Measurements from ENCODE around the gene VMAC. TPM values are rescaled to one million over a fixed set of nuclear protein-coding genes. Genes with fewer than 3 reads are reported as not detected.

VMAC gene
- total RNA-seq, 1 donor from 2014 or later, result 7.5 TPM

- TF ChIP-seq, protein P1, sequence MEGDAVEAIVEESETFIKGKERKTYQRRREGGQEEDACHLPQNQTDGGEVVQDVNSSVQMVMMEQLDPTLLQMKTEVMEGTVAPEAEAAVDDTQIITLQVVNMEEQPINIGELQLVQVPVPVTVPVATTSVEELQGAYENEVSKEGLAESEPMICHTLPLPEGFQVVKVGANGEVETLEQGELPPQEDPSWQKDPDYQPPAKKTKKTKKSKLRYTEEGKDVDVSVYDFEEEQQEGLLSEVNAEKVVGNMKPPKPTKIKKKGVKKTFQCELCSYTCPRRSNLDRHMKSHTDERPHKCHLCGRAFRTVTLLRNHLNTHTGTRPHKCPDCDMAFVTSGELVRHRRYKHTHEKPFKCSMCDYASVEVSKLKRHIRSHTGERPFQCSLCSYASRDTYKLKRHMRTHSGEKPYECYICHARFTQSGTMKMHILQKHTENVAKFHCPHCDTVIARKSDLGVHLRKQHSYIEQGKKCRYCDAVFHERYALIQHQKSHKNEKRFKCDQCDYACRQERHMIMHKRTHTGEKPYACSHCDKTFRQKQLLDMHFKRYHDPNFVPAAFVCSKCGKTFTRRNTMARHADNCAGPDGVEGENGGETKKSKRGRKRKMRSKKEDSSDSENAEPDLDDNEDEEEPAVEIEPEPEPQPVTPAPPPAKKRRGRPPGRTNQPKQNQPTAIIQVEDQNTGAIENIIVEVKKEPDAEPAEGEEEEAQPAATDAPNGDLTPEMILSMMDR (IDR thresholded peaks at IDR 0.05; ENCODE audit: partially characterized antibody, unreplicated experiment), result no peak
- H3K27ac Mint-ChIP-seq (ENCODE audit: unreplicated experiment), result no peak overlapping the region
- H3K9me3 Mint-ChIP-seq (ENCODE audit: unreplicated experiment), result peaks cover 10% of the 10 kb centered on the region
- peaks cover 13% of the 10 kb centered on the region for H3K27me3 Mint-ChIP-seq (ENCODE audit: unreplicated experiment)
- H3K4me3 Mint-ChIP-seq (ENCODE audit: unreplicated experiment), result no peak overlapping the region
- no peak for DNase-seq
- H3K36me3 Mint-ChIP-seq (ENCODE audit: unreplicated experiment), result no peaks in the 10 kb centered on the region
- peaks cover 8% of the 10 kb centered on the region for H3K4me1 Mint-ChIP-seq (ENCODE audit: low read depth, unreplicated experiment)
Observed at GRCh38 chr19:5899728-5900526, 4.7 kb upstream of the VMAC start.

DNA sequence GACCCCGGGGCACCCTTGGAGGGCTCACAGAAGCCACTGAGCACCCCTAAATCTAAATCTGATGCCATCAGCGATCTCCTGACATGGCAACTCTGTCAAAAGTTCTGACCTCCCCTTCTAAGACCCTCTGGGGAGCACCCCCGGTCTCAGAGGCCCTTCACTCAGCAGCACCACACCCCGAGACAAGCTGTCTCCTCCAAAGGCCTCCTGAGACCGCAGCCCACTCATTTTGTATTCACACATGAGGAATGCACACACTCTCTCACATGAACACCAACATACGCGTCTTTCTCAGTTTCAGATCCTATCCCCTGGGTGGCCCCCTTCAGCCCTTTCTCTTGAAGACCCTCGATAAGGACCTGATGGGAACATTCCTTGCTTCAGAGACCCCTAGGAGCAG lies 3.7 kb upstream of the VMAC start:
- peak overlapping the region; percentile 43 for H3K27ac Mint-ChIP-seq (ENCODE audit: unreplicated experiment)
- TF ChIP-seq, protein P1 (IDR thresholded peaks at IDR 0.05; ENCODE audit: partially characterized antibody, unreplicated experiment), result no peak

GRCh38 chr19:5903056-5903623 lies 1.5 kb upstream of the VMAC start:
- no peak for DNase-seq
- H3K27ac Mint-ChIP-seq (ENCODE audit: unreplicated experiment), result peak overlapping the region; percentile 95
- TF ChIP-seq, protein P1 (IDR thresholded peaks at IDR 0.05; ENCODE audit: partially characterized antibody, unreplicated experiment), result no peak
- H3K36me3 Mint-ChIP-seq (ENCODE audit: unreplicated experiment), result no peaks in the 10 kb centered on the region
- H3K4me1 Mint-ChIP-seq (ENCODE audit: low read depth, unreplicated experiment), result peaks cover 8% of the 10 kb centered on the region
- peak overlapping the region; percentile 98 for H3K4me3 Mint-ChIP-seq (ENCODE audit: unreplicated experiment)
- H3K9me3 Mint-ChIP-seq (ENCODE audit: unreplicated experiment), result peaks cover 10% of the 10 kb centered on the region
- peaks cover 16% of the 10 kb centered on the region for H3K27me3 Mint-ChIP-seq (ENCODE audit: unreplicated experiment)

More for the DNA sequence above, 3.7 kb upstream of the VMAC start:
- H3K36me3 Mint-ChIP-seq (ENCODE audit: unreplicated experiment), result no peaks in the 10 kb centered on the region
- H3K4me3 Mint-ChIP-seq (ENCODE audit: unreplicated experiment), result peak overlapping the region; percentile 46
- H3K27me3 Mint-ChIP-seq (ENCODE audit: unreplicated experiment), result peaks cover 13% of the 10 kb centered on the region
- peaks cover 10% of the 10 kb centered on the region for H3K9me3 Mint-ChIP-seq (ENCODE audit: unreplicated experiment)
- H3K4me1 Mint-ChIP-seq (ENCODE audit: low read depth, unreplicated experiment), result peaks cover 8% of the 10 kb centered on the region
- DNase-seq, result no peak

DNA sequence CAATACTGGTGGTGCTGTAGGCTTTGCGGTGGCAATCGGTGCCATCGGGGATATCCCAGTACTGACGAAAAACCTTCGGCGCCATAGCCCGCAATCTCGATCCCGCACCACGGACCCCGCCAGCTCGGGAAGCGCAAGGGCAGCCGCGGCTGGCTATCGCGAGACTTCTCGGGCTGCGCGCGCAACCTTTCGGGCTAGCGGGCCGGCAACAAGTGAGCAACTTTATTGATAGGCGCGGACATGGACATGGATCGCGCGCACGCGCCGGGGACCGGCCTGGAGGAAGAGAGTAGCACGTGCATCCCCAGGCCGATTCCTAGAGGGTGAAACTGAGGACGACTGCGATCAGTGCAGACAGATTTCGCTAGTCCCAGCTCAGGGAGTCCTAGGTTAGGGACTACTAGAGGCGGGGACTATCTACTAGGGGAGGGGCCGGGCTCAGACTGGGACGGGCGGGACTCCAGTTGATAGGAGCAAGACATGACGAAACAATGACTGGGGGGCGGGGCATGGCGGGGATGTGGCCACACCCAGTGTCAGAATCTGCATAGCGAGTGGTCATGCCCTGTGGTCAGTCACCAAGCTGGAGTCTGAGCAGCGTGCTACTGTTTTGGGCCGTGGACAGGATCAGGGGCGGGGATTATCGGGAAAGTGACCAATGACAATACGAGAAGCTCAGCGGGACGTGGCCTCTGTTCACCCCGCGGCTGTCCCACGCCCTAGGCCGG lies 884 bp upstream of the VMAC start, which contains the start of gene NDUFA11:
Gene NDUFA11, minus strand, starts transcription at position 167 of the 728 bp plus-strand sequence. Its CDS starts 82 bp downstream, at position 85.
- Mint-ChIP-seq H3K36me3 (ENCODE audit: unreplicated experiment) (no peaks in the 10 kb centered on the region), H3K4me1 (ENCODE audit: low read depth, unreplicated experiment) (peaks cover 8% of the 10 kb centered on the region), H3K9me3 (ENCODE audit: unreplicated experiment) (peaks cover 10% of the 10 kb centered on the region), H3K4me3 (ENCODE audit: unreplicated experiment) (peak within 1 kb of the TSS; percentile 98), H3K27me3 (ENCODE audit: unreplicated experiment) (peaks cover 16% of the 10 kb centered on the region), H3K27ac (ENCODE audit: unreplicated experiment) (peak within 1 kb of the TSS; percentile 95)
- DNase-seq, result peak; percentile 99
- TF ChIP-seq, protein P1 (IDR thresholded peaks at IDR 0.05; ENCODE audit: partially characterized antibody, unreplicated experiment), result no peak

Data from glutamatergic neuron (in vitro differentiated cells).